ENCODE data around the gene OR4F15. TPM values are rescaled to one million over a fixed set of nuclear protein-coding genes. Genes with fewer than 3 reads are reported as not detected.

OR4F15 gene
- total and polyA plus RNA-seq, 2 of the 8 experiments (the other 6 are each of a cell fraction or from before 2014, with no cell fraction given) = not detected

DNA sequence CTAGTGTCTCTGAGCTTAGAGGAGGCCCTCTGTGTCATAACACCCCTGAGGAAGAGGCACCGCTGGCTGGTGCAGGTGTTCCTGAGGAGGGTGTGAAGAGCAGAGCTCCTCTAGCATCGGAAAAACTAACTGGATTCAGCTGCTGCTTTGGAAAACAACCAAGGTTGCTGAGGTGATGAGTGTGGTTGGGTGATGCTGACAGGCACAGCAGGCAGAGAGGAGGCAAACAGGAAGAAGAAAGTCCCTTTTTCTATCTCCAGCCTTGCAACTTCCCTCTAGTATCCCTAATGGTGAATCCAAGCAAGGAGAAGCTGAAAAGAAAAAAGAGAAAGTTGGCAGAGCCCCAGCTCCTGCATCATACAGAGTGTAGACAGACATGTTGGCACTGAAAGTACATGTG lies 3.8 kb upstream of the OR4F15 start (continued):
- TF ChIP-seq, protein P1, sequence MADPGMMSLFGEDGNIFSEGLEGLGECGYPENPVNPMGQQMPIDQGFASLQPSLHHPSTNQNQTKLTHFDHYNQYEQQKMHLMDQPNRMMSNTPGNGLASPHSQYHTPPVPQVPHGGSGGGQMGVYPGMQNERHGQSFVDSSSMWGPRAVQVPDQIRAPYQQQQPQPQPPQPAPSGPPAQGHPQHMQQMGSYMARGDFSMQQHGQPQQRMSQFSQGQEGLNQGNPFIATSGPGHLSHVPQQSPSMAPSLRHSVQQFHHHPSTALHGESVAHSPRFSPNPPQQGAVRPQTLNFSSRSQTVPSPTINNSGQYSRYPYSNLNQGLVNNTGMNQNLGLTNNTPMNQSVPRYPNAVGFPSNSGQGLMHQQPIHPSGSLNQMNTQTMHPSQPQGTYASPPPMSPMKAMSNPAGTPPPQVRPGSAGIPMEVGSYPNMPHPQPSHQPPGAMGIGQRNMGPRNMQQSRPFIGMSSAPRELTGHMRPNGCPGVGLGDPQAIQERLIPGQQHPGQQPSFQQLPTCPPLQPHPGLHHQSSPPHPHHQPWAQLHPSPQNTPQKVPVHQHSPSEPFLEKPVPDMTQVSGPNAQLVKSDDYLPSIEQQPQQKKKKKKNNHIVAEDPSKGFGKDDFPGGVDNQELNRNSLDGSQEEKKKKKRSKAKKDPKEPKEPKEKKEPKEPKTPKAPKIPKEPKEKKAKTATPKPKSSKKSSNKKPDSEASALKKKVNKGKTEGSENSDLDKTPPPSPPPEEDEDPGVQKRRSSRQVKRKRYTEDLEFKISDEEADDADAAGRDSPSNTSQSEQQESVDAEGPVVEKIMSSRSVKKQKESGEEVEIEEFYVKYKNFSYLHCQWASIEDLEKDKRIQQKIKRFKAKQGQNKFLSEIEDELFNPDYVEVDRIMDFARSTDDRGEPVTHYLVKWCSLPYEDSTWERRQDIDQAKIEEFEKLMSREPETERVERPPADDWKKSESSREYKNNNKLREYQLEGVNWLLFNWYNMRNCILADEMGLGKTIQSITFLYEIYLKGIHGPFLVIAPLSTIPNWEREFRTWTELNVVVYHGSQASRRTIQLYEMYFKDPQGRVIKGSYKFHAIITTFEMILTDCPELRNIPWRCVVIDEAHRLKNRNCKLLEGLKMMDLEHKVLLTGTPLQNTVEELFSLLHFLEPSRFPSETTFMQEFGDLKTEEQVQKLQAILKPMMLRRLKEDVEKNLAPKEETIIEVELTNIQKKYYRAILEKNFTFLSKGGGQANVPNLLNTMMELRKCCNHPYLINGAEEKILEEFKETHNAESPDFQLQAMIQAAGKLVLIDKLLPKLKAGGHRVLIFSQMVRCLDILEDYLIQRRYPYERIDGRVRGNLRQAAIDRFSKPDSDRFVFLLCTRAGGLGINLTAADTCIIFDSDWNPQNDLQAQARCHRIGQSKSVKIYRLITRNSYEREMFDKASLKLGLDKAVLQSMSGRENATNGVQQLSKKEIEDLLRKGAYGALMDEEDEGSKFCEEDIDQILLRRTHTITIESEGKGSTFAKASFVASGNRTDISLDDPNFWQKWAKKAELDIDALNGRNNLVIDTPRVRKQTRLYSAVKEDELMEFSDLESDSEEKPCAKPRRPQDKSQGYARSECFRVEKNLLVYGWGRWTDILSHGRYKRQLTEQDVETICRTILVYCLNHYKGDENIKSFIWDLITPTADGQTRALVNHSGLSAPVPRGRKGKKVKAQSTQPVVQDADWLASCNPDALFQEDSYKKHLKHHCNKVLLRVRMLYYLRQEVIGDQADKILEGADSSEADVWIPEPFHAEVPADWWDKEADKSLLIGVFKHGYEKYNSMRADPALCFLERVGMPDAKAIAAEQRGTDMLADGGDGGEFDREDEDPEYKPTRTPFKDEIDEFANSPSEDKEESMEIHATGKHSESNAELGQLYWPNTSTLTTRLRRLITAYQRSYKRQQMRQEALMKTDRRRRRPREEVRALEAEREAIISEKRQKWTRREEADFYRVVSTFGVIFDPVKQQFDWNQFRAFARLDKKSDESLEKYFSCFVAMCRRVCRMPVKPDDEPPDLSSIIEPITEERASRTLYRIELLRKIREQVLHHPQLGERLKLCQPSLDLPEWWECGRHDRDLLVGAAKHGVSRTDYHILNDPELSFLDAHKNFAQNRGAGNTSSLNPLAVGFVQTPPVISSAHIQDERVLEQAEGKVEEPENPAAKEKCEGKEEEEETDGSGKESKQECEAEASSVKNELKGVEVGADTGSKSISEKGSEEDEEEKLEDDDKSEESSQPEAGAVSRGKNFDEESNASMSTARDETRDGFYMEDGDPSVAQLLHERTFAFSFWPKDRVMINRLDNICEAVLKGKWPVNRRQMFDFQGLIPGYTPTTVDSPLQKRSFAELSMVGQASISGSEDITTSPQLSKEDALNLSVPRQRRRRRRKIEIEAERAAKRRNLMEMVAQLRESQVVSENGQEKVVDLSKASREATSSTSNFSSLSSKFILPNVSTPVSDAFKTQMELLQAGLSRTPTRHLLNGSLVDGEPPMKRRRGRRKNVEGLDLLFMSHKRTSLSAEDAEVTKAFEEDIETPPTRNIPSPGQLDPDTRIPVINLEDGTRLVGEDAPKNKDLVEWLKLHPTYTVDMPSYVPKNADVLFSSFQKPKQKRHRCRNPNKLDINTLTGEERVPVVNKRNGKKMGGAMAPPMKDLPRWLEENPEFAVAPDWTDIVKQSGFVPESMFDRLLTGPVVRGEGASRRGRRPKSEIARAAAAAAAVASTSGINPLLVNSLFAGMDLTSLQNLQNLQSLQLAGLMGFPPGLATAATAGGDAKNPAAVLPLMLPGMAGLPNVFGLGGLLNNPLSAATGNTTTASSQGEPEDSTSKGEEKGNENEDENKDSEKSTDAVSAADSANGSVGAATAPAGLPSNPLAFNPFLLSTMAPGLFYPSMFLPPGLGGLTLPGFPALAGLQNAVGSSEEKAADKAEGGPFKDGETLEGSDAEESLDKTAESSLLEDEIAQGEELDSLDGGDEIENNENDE (IDR thresholded peaks at IDR 0.05; ENCODE audit: insufficient replicate concordance, low read length) = no peak
- TF ChIP-seq KDM5A (IDR thresholded peaks at IDR 0.05; ENCODE audit: low read length) (no peak), SP4 (IDR thresholded peaks at IDR 0.05; ENCODE audit: low read length) (no peak), CEBPB (IDR thresholded peaks at IDR 0.05; ENCODE audit: low read depth, low read length) (no peak)
